SU-DHL-6 (cell line): ENCODE measurements around the gene ITGA6.

ENCODE experiments used
- H2AFZ ChIP-seq: fragments of 200-600 bp; sonication (generic); 2 replicates; pipeline ENCODE4 v1.6.1; 2014; ENCODE audit warnings: low read depth, mild to moderate bottlenecking, moderate library complexity, mixed read lengths, antibody characterized with exemption, low read length; ENCODE audit not compliant: severe bottlenecking
- H3F3A ChIP-seq: fragments of 200-600 bp; shearing (Covaris generic); 2 replicates; pipeline ENCODE4 v1.6.0; 2016; ENCODE audit warnings: antibody characterized with exemption, mild to moderate bottlenecking; ENCODE audit not compliant: insufficient read depth
- H3K27ac ChIP-seq: fragments of 200-600 bp; sonication (generic); 2 replicates; pipeline ENCODE4 v1.5.1; 2016; ENCODE audit warnings: low read depth, mild to moderate bottlenecking, low read length, moderate library complexity, mixed read lengths
- H3K27me3 ChIP-seq: fragments of 200-600 bp; sonication (generic), shearing (Covaris generic); 2 replicates; pipeline ENCODE4 v1.6.0; 2014; ENCODE audit warnings: mild to moderate bottlenecking, low read length
- H3K36me3 ChIP-seq: fragments of 200-600 bp; sonication (generic); 2 replicates; pipeline ENCODE4 v1.6.1; 2014; ENCODE audit warnings: mild to moderate bottlenecking, low read length, mixed read lengths
- H3K4me2 ChIP-seq: fragments of 300-600, 200-600 bp; shearing (Covaris generic), sonication (generic); 2 replicates; pipeline ENCODE4 v1.6.0; 2014; ENCODE audit warnings: low read length, low read depth, mild to moderate bottlenecking; ENCODE audit not compliant: poor library complexity, severe bottlenecking
- H3K4me3 ChIP-seq: fragments of 200-600 bp; sonication (generic); 2 replicates; pipeline ENCODE4 v1.5.1; 2014; ENCODE audit warnings: antibody characterized with exemption, low read length, mild to moderate bottlenecking, mixed read lengths; ENCODE audit not compliant: insufficient read depth, poor library complexity, severe bottlenecking
- H3K79me2 ChIP-seq: fragments of 200-600 bp; sonication (generic); 2 replicates; pipeline ENCODE4 v1.6.1; 2014; ENCODE audit warnings: mild to moderate bottlenecking, low read length, moderate library complexity; ENCODE audit not compliant: insufficient read depth
- H3K9ac ChIP-seq: fragments of 200-600 bp; sonication (generic); 2 replicates; pipeline ENCODE4 v1.7.0; 2014; ENCODE audit warnings: mild to moderate bottlenecking, low read length
- H3K9me2 ChIP-seq: fragments of 200-600 bp; sonication (generic); replicated peaks from 2 replicates; pipeline ENCODE4 v1.6.1; 2014; ENCODE audit warnings: low read length; ENCODE audit not compliant: insufficient read depth
- H3K9me3 ChIP-seq: fragments of 200-600 bp; sonication (generic); 2 replicates; pipeline ENCODE4 v1.6.1; 2014; ENCODE audit warnings: low read length, mixed read lengths; ENCODE audit not compliant: insufficient read depth
- H4K20me1 ChIP-seq: fragments of 200-600 bp; sonication (generic); 2 replicates; pipeline ENCODE4 v1.6.1; 2014; ENCODE audit warnings: low read depth, mild to moderate bottlenecking, antibody characterized with exemption, low read length, moderate library complexity, mixed read lengths
- CTCF ChIP-seq: fragments of 200-600 bp; sonication (generic); IDR thresholded peaks from one replicate; pipeline ENCODE4 v1.5.1; 2017; ENCODE audit warnings: antibody characterized with exemption, mild to moderate bottlenecking, low read length, moderate library complexity; ENCODE audit not compliant: insufficient read depth, poor library complexity, severe bottlenecking
- EZH2phosphoT487 ChIP-seq: fragments of 200-600 bp; sonication (generic), shearing (Covaris generic); conservative IDR thresholded peaks from 2 replicates; pipeline ENCODE4 v1.6.1; 2018; ENCODE audit warnings: mild to moderate bottlenecking, antibody characterized with exemption, low read length, moderate library complexity, mixed read lengths

ITGA6 gene

GRCh38 chr2:172415157-172415864 is 12.1 kb upstream of the ITGA6 start:
- H2AFZ ChIP-seq: no peak overlapping the region

GRCh38 chr2:172415865-172416183 is 11.6 kb upstream of the ITGA6 start:
- H3K9me3 ChIP-seq: peaks cover 3% of the 10 kb centered on the region; the same call in 1 of the 2 replicates
- no peak overlapping the region for H3K4me2 ChIP-seq
- no peak overlapping the region for H3K4me3 ChIP-seq
- H3K9ac ChIP-seq: no peak overlapping the region
- H3K9me2 ChIP-seq: no peaks in the 10 kb centered on the region
- no peaks in the 10 kb centered on the region for H4K20me1 ChIP-seq
- TF ChIP-seq EZH2phosphoT487: no peak
- TF ChIP-seq CTCF: no peak
- H3K36me3 ChIP-seq: no peaks in the 10 kb centered on the region
- H2AFZ ChIP-seq: no peak overlapping the region
- H3K27me3 ChIP-seq: no peaks in the 10 kb centered on the region
- H3K27ac ChIP-seq: no peak overlapping the region
- H3F3A ChIP-seq: no peaks in the 10 kb centered on the region
- no peaks in the 10 kb centered on the region for H3K79me2 ChIP-seq

More at GRCh38 chr2:172415157-172415864, 12.1 kb upstream of the ITGA6 start:
- Histone ChIP-seq H3F3A (no peaks in the 10 kb centered on the region), H3K9me3 (peaks cover 3% of the 10 kb centered on the region; the same call in 1 of the 2 replicates), H3K9ac (no peak overlapping the region), H3K9me2 (no peaks in the 10 kb centered on the region), H3K79me2 (no peaks in the 10 kb centered on the region), H3K27ac (no peak overlapping the region), H4K20me1 (no peaks in the 10 kb centered on the region), H3K4me3 (no peak overlapping the region), H3K36me3 (no peaks in the 10 kb centered on the region), H3K4me2 (no peak overlapping the region), H3K27me3 (no peaks in the 10 kb centered on the region)
- no peak for TF ChIP-seq EZH2phosphoT487
- TF ChIP-seq CTCF: no peak

- H3K4me2 ChIP-seq: no peak overlapping the region
- H3K27me3 ChIP-seq: no peaks in the 10 kb centered on the region
- peaks cover 3% of the 10 kb centered on the region; the same call in 1 of the 2 replicates for H3K9me3 ChIP-seq
- no peak for TF ChIP-seq EZH2phosphoT487
- no peak for TF ChIP-seq CTCF
- H3K36me3 ChIP-seq: no peaks in the 10 kb centered on the region
- H2AFZ ChIP-seq: no peak overlapping the region
- H3K4me3 ChIP-seq: no peak overlapping the region
- H3K27ac ChIP-seq: no peak overlapping the region
- no peaks in the 10 kb centered on the region for H3F3A ChIP-seq
- H3K9me2 ChIP-seq: no peaks in the 10 kb centered on the region
- no peaks in the 10 kb centered on the region for H3K79me2 ChIP-seq
- H3K9ac ChIP-seq: no peak overlapping the region
- no peaks in the 10 kb centered on the region for H4K20me1 ChIP-seq
Measured at GRCh38 chr2:172416447-172417058, 10.8 kb upstream of the ITGA6 start.
